NCI-H128 (cell line): ENCODE measurements around the gene TEAD2.

Experiments used
- DNase-seq: peaks from one replicate; lab custom pipeline; 2025; ENCODE audit not compliant: unreplicated experiment; lab: John Stamatoyannopoulos, UW

TEAD2 gene

GRCh38 chr19:49294401-49294800, 67.8 kb downstream of the TEAD2 start:
- DNase-seq, result no peak
